Common myeloid progenitor, CD34-positive (primary cell): ENCODE data around the gene ACADSB.

Source experiments
- CTCF ChIA-PET: fragments of 350-600 bp; sonication (Branson Sonifier 250); formaldehyde crosslinking; loops from one replicate; lab custom pipeline; 2021; ENCODE audit warnings: antibody characterized with exemption; lab: Charles Lee
- POLR2A ChIA-PET: fragments of 350-600 bp; sonication (Branson Sonifier 250); formaldehyde crosslinking; loops from one replicate; lab custom pipeline; 2021; ENCODE audit warnings: antibody characterized with exemption; lab: Charles Lee
- DNase-seq, 3 donors: peaks; one replicate each; pipeline versions ENCODE4 v3.0.0 to v3.0.0-alpha.2; 2013
- H3K27ac ChIP-seq, 2 experiments: 1 replicate in 1 of 2; 2 replicates in 1 of 2; pipeline ENCODE4 v1.7.0; 2013; ENCODE audit warnings: inconsistent platforms in 2 of 2, low read length in 2 of 2, mild to moderate bottlenecking in 2 of 2, low read depth in 1 of 2, moderate library complexity in 1 of 2; ENCODE audit not compliant: severe bottlenecking in 2 of 2, insufficient read depth in 1 of 2, poor library complexity in 1 of 2
- H3K27me3 ChIP-seq, 5 experiments: replicated peaks in 2 of 5; 1 replicate in 3 of 5; 2 replicates in 2 of 5; pipeline versions ENCODE4 v1.6.1 to v1.7.0; 2013; ENCODE audit warnings: low read length in 4 of 5, mild to moderate bottlenecking in 2 of 5, moderate library complexity in 2 of 5, inconsistent platforms in 1 of 5; ENCODE audit not compliant: insufficient read depth in 5 of 5, control insufficient read depth in 4 of 5
- H3K36me3 ChIP-seq, 4 experiments: 1 replicate in 2 of 4; 2 replicates in 2 of 4; pipeline versions ENCODE4 v1.6.1 to v1.7.0; 2013; ENCODE audit warnings: low read length in 3 of 4, control low read depth in 1 of 4, mild to moderate bottlenecking in 1 of 4; ENCODE audit not compliant: control insufficient read depth in 4 of 4, insufficient read depth in 4 of 4
- H3K4me1 ChIP-seq, 4 experiments: 1 replicate in 3 of 4; 2 replicates in 1 of 4; pipeline versions ENCODE4 v1.6.1 to v1.7.1; 2013; ENCODE audit warnings: low read length in 3 of 4, mild to moderate bottlenecking in 3 of 4, control low read depth in 1 of 4, inconsistent platforms in 1 of 4, moderate library complexity in 1 of 4; ENCODE audit not compliant: control insufficient read depth in 4 of 4, insufficient read depth in 4 of 4; ENCODE audit errors: control extremely low read depth in 1 of 4
- H3K4me3 ChIP-seq, 7 experiments: 1 replicate in 4 of 7; 2 replicates in 3 of 7; pipeline versions ENCODE4 v1.5.1 to v1.7.0; 2013; ENCODE audit warnings: mild to moderate bottlenecking in 7 of 7, low read length in 6 of 7, moderate library complexity in 6 of 7, inconsistent platforms in 2 of 7, low read depth in 2 of 7, control low read depth in 1 of 7; ENCODE audit not compliant: insufficient read depth in 4 of 7, control insufficient read depth in 1 of 7; ENCODE audit errors: extremely low read depth in 1 of 7
- H3K9me3 ChIP-seq, 5 experiments: 1 replicate in 4 of 5; 2 replicates in 1 of 5; pipeline versions ENCODE4 v1.6.1 to v1.7.1; 2013; ENCODE audit warnings: low read length in 4 of 5, mild to moderate bottlenecking in 2 of 5, inconsistent platforms in 1 of 5, low read depth in 1 of 5, moderate library complexity in 1 of 5; ENCODE audit not compliant: control insufficient read depth in 4 of 5, insufficient read depth in 2 of 5; ENCODE audit errors: control extremely low read depth in 1 of 5
- WGBS: methylation state at CpG from one replicate; pipeline ENCODE4 v1.1.5; 2013; ENCODE audit not compliant: insufficient coverage; 5-methylcytosine and 5-hydroxymethylcytosine counted together

The ACADSB gene

DNA sequence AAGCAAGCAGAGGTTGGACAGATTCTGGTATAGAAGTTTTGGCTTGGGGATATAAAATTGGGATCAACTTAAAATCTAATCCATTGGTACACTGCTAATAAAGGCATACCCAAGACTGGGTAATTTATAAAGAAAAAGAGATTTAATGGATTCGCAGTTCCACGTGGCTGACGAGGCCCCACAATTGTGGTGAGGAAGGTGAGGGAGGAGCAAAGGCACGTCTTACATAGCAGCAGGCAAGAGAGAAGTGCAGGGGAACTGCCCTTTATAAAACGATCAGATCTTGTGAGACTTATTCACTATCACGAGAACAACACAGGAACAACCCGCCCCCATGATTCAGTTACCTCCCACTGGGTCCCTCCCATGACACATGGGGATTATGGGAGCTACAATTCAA lies 9.7 kb downstream of the ACADSB start:
- no peak overlapping the region for H3K4me3 ChIP-seq
- CTCF ChIA-PET = no interaction called here
- no peak overlapping the region for H3K27ac ChIP-seq
- POLR2A ChIA-PET = no interaction called here
- no peaks in the 10 kb centered on the region for H3K36me3 ChIP-seq
- H3K4me1 ChIP-seq = no peaks in the 10 kb centered on the region
- no peak for DNase-seq
- H3K9me3 ChIP-seq = no peaks in the 10 kb centered on the region
- WGBS = 96% methylated on average over 6 of the region's 7 CpGs
- no peaks in the 10 kb centered on the region for H3K27me3 ChIP-seq

DNA sequence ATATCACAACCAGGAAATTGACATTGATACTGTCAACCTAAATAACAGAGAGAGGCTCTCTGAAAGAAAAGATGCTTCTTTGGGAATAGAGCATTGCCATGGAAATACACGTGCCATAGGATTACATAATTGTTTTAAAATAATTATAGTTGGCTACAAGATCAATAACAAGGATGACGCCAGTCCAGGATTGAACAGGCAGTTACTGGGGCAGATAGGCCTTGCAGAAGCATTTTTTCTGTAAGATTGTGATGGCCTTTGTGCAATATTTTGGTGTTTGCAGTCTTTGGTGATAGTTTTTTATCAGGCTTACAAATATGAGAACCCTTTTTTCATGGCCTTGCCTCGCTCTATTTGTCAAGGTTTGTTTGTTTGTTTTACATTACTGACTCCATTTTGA lies 10.5 kb downstream of the ACADSB start:
- ChIA-PET POLR2A (no interaction called here), CTCF (no interaction called here)
- H3K27ac ChIP-seq = no peak overlapping the region
- 100% methylated on average over 1 of the region's 3 CpGs for WGBS
- H3K4me1 ChIP-seq = no peaks in the 10 kb centered on the region
- no peak for DNase-seq
- no peaks in the 10 kb centered on the region for H3K27me3 ChIP-seq
- no peak overlapping the region for H3K4me3 ChIP-seq
- H3K36me3 ChIP-seq = no peaks in the 10 kb centered on the region
- no peaks in the 10 kb centered on the region for H3K9me3 ChIP-seq

DNA sequence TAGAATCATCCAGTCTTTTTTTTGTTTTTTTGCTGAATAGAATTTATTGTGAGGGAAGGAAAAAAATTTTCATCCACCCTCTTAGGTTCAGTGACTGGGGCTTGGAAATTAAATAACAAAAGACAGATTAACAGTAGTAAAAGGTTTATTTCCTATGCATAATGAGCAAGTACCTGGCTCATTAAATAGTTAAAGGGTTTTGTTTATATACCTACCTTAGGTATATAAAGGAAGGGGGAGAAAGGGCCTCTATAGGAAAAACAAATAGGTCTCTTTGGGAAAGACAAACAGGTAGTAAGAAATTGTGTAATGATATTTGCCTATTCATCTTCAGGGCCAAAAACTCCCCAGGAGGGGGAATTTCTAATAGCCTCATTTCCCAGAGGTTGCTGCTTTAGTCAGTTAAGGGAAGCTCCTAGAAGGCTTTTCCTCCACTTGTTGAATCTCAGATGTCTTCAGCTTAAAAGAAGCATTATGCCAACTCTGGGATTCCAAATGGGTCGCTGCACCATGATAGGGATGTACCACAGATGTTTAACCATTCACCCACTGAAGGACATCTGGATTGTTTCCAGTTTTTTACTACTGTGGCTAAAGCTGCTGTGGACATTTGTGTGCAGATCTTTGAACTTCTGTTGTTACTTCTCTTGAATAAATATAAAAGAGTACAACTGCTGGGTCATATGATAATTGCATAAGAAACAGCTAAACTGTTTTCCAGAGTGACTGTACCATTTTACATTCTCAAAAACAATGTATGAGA lies 11.3 kb downstream of the ACADSB start:
- ChIA-PET CTCF (interaction anchor here (2.0 to 2.3 kb wide), 3 partner anchors 10 to 21 kb away, joined by 4 to 7 read pairs (median 6); no protein-coding TSS in a partner anchor), POLR2A (no interaction called here)

GRCh38 chr10:123021517-123021916 lies 12.7 kb downstream of the ACADSB start:
- 92% methylated on average over 3 of the region's 3 CpGs for WGBS
- CTCF ChIA-PET = interaction anchor here (0.9 to 2.3 kb wide), 7 partner anchors 9 to 538 kb away, joined by 3 to 7 read pairs (median 4); no protein-coding TSS in a partner anchor
- Histone ChIP-seq H3K27ac (no peak overlapping the region), H3K9me3 (no peaks in the 10 kb centered on the region), H3K27me3 (no peaks in the 10 kb centered on the region), H3K36me3 (no peaks in the 10 kb centered on the region), H3K4me1 (no peaks in the 10 kb centered on the region), H3K4me3 (no peak overlapping the region)
- DNase-seq = peak in 2 of 3 donors; percentile 33 to 35
- POLR2A ChIA-PET = no interaction called here

More for the DNA sequence above, 11.3 kb downstream of the ACADSB start:
- no peaks in the 10 kb centered on the region for H3K9me3 ChIP-seq
- H3K4me1 ChIP-seq = no peaks in the 10 kb centered on the region
- no peaks in the 10 kb centered on the region for H3K36me3 ChIP-seq
- no peaks in the 10 kb centered on the region for H3K27me3 ChIP-seq
- no peak overlapping the region for H3K4me3 ChIP-seq
- 91% methylated on average over 1 of the region's 1 CpG for WGBS
- DNase-seq = no peak
- no peak overlapping the region for H3K27ac ChIP-seq

GRCh38 chr10:123024540-123024939 lies 15.7 kb downstream of the ACADSB start:
- Histone ChIP-seq H3K27me3 (no peaks in the 10 kb centered on the region), H3K4me3 (no peak overlapping the region), H3K36me3 (no peaks in the 10 kb centered on the region), H3K9me3 (no peaks in the 10 kb centered on the region), H3K4me1 (no peaks in the 10 kb centered on the region), H3K27ac (no peak overlapping the region)
- CTCF ChIA-PET = interaction anchor here (1.4 kb wide), 1 partner anchor 19 kb away, joined by 3 read pairs; no protein-coding TSS in a partner anchor
- no peak for DNase-seq
- POLR2A ChIA-PET = no interaction called here
- WGBS = 100% methylated on average over 2 of the region's 2 CpGs

DNA sequence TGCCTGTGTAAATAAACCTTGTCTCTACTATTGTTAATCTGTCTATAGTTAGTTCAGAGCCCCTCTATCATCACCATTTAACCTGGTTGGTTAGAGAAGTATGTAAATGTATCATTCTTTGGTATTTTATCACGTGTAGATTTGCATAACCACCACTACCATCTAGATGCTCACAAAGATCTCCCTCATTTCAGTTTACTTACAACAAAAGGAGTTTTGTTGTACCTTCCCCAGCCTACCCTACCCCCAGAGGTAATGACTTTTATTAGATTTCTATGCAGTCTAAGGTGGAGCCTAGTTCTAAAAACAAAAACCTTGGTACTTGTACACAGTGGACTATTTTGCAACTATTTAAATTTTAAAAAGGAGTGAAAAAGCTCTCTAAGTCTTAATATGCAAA lies 17.5 kb downstream of the ACADSB start:
- ChIA-PET POLR2A (no interaction called here), CTCF (no interaction called here)
- Histone ChIP-seq H3K27me3 (no peaks in the 10 kb centered on the region), H3K4me1 (no peaks in the 10 kb centered on the region), H3K27ac (no peak overlapping the region), H3K36me3 (no peaks in the 10 kb centered on the region), H3K4me3 (no peak overlapping the region), H3K9me3 (no peaks in the 10 kb centered on the region)
- DNase-seq = no peak
- WGBS = no CpG with 5 or more reads among the region's 1 CpG

DNA sequence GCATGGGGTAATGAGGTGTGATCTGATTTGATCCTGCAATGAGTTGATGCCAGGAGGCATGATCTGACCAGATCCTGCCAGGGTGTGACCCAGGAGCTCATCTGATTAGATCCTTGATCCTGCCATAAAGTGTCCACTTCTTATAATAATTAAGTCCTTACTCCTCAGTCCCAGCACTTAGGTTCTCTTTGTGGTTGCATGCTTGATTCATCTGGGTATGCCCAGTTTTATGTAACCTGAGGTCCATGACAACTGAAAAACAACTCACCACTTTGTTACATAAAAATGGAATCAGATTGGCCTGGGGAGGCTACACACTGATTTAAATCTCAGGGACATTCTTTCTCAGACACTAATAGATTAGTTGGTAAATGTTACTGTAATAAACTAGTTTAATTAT lies 19.1 kb downstream of the ACADSB start:
- DNase-seq = no peak
- H3K9me3 ChIP-seq = no peaks in the 10 kb centered on the region
- H3K36me3 ChIP-seq = no peaks in the 10 kb centered on the region
- CTCF ChIA-PET = no interaction called here
- H3K4me1 ChIP-seq = no peaks in the 10 kb centered on the region
- POLR2A ChIA-PET = no interaction called here
- no peaks in the 10 kb centered on the region for H3K27me3 ChIP-seq
- H3K27ac ChIP-seq = no peak overlapping the region
- H3K4me3 ChIP-seq = no peak overlapping the region
